Large intestine (tissue), 3 donors: Measurements from ENCODE around the gene STRBP. TPM values are rescaled to one million over a fixed set of nuclear protein-coding genes. Genes with fewer than 3 reads are reported as not detected.
"Not testable (repeated sequence)": the region's sequence is repeated elsewhere in the genome, so short reads cannot be mapped to it uniquely, and the experiment has no call there.

Experiments used
- DNase-seq, 2 donors: peaks; one replicate each; pipeline versions ENCODE4 v3.0.0 to v3.0.0-alpha.2; 2013
- H3K27ac ChIP-seq: one replicate; pipeline ENCODE4 v1.5.1; 2013; ENCODE audit warnings: low read length
- H3K27me3 ChIP-seq: 2 replicates; pipeline ENCODE4 v1.6.1; 2013; ENCODE audit warnings: low read length; ENCODE audit not compliant: control insufficient read depth, insufficient read depth
- H3K36me3 ChIP-seq: 2 replicates; pipeline ENCODE4 v1.6.1; 2013; ENCODE audit warnings: low read length; ENCODE audit not compliant: control insufficient read depth, insufficient read depth
- H3K4me1 ChIP-seq: one replicate; pipeline ENCODE4 v1.6.1; 2013; ENCODE audit warnings: low read length; ENCODE audit not compliant: control insufficient read depth, insufficient read depth
- H3K4me3 ChIP-seq: one replicate; pipeline ENCODE4 v1.5.1; 2013; ENCODE audit warnings: low read length
- H3K9me3 ChIP-seq: one replicate; pipeline ENCODE4 v1.6.1; 2013; ENCODE audit warnings: mild to moderate bottlenecking, low read depth, low read length, moderate library complexity; ENCODE audit not compliant: control insufficient read depth
- WGBS: methylation state at CpG from one replicate; pipeline ENCODE4 v1.1.5; 2013; ENCODE audit warnings: low lambda C conversion rate; ENCODE audit not compliant: insufficient coverage; 5-methylcytosine and 5-hydroxymethylcytosine counted together
- polyA plus RNA-seq: library from polyadenylated mRNA; unstranded; fragments of 120-200 nt; gene quantifications from one replicate; pipeline ENCODE4 v1.2.1, GENCODE V29; 2013

Gene STRBP
- polyA plus RNA-seq, 1 donor = 29.1 TPM

DNA sequence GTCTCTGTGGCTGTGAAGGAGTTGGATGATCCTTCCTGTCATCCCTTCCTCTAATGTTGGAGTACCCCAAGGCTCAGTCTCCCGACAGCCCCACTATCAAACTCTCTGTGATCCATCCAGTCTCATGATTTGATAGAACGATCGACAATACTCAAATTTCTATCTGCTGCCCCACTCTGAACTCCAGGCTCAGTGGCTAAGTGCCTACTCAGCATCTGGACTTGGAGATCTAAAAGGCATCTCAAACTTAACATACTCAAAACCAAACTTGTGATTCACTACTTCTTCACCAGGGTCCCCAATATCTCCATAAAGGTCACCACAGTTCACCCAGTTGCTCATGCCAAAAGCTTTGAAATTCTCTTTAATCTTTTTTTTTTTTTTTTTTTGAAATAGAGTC, 15.1 kb upstream of the STRBP start:
- H3K4me3 ChIP-seq = no peak overlapping the region
- no peak for DNase-seq
- H3K9me3 ChIP-seq = no peaks in the 10 kb centered on the region
- H3K4me1 ChIP-seq = no peaks in the 10 kb centered on the region
- no peaks in the 10 kb centered on the region for H3K36me3 ChIP-seq
- no CpG with 5 or more reads among the region's 3 CpGs for whole genome bisulfite sequencing
- no peak overlapping the region for H3K27ac ChIP-seq
- H3K27me3 ChIP-seq = peaks cover 12% of the 10 kb centered on the region

DNA sequence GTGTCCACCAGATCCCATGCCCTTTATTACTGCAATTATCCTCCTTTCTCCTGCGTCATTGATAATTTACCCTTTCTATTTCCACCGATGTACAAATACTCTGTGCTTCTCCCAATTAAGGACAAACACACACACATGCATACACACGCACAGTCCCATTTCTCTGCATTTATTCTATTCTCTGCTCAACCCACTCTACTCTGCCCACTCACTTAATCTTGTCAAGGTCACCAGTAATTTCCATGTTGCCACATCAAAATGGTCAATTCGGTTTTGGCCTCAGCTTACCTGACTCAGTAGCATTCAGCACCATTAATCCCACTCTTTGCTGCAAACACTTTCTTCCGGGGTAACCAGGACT, 14.6 kb upstream of the STRBP start:
- Histone ChIP-seq H3K36me3 (no peaks in the 10 kb centered on the region), H3K27ac (no peak overlapping the region), H3K4me1 (no peaks in the 10 kb centered on the region), H3K9me3 (no peaks in the 10 kb centered on the region), H3K27me3 (peaks cover 12% of the 10 kb centered on the region), H3K4me3 (no peak overlapping the region)
- WGBS = 100% methylated on average over 2 of the region's 5 CpGs
- DNase-seq = no peak

DNA sequence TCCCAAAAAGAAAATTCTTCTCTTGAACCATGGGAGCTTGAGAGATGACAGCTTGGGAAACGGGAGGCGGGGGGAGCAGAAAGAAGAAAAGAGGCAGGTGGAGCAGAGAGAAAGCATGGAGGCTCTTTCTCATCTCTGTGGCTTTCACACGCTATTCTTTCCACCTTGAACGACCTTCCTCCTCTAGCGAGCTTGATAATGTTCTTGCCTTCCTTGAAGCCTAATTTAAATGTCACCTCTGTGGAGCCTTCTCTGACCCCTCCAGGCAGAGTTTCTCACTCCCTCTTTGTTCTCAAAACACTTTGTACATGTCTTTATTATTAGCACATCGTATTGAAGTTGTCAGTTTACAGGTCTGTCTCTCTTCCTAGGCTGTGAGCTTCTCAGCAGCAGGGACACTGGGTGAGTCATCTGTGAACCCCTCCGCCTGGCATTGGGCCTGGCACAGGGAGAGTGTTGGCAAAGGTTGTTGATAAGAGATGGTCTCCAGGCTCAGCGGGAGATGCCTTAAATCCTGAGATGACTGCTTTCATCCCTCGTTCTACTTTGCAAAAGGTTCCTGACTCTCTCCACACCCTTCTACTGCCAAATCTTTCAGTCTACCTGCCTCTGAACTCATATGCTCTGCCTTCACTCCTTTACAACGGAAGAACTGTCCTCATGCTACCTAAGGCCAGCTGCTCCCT, 14.1 kb upstream of the STRBP start:
- no peaks in the 10 kb centered on the region for H3K9me3 ChIP-seq
- no peaks in the 10 kb centered on the region for H3K36me3 ChIP-seq
- no peak overlapping the region for H3K4me3 ChIP-seq
- peaks cover 12% of the 10 kb centered on the region for H3K27me3 ChIP-seq
- 62% methylated on average over 3 of the region's 10 CpGs for WGBS
- no peaks in the 10 kb centered on the region for H3K4me1 ChIP-seq
- H3K27ac ChIP-seq = no peak overlapping the region
- no peak for DNase-seq

- Histone ChIP-seq H3K4me1 (no peaks in the 10 kb centered on the region), H3K4me3 (no peak overlapping the region), H3K36me3 (no peaks in the 10 kb centered on the region), H3K9me3 (no peaks in the 10 kb centered on the region), H3K27ac (no peak overlapping the region), H3K27me3 (peaks cover 12% of the 10 kb centered on the region)
- WGBS = 63% methylated on average over 2 of the region's 9 CpGs
- no peak for DNase-seq
Measured at GRCh38 chr9:123281659-123282350, 13.4 kb upstream of the STRBP start.

DNA sequence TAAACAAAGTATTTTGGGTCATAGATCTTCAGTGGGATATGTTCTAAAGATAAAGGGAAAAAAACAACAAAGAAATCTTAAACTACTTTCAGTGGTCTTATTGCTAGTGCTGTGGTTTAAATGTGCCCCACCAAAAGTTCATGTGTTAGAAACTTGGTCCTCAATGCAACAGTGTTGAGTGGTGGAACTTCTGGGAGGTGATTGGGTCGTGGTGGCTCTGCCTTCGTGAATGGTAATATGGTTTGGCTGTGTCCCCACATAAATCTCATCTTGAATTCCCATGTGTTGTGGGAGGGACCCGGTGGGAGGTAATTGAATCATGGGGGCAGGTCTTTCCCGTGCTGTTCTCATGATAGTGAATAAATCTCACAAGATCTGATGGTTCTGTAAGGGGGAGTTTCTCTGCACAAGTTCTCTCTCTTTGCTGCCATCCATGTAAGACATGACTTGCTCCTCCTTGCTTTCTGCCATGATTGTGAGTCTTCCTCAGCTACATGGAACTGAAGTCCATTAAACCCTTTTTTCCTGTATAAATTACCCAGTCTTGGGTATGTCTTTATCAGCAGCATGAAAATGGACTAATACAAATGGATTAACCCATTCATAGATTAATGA, 10.6 kb upstream of the STRBP start:
- not testable (repeated sequence) for H3K9me3 ChIP-seq, H3K27ac ChIP-seq, H3K4me1 ChIP-seq, H3K36me3 ChIP-seq, DNase-seq, H3K4me3 ChIP-seq
- WGBS = no CpG with 5 or more reads among the region's 4 CpGs
- peaks cover 12% of the 10 kb centered on the region for H3K27me3 ChIP-seq

GRCh38 chr9:123278361-123278760, 10.0 kb upstream of the STRBP start:
- H3K36me3 ChIP-seq = no peaks in the 10 kb centered on the region
- 77% methylated on average over 3 of the region's 3 CpGs for WGBS

DNA sequence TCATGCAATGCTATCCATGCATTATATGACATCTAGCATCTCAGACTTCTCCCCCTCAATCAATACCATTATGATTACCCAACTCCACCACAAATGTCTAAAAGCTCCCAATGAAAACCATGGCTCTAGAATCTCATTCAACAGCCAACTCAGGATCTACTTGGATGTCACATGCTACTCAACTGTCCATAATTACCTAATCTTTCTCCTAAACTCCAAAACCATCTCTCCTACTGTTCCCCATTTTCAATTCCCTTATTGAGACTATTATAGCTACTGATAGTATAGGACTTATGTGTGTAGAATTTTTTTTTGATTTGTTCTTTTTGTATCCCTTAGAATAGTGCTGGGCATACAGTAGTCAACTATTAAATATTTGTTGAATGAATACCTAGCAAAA, 8.2 kb upstream of the STRBP start:
- Histone ChIP-seq H3K27me3 (no peaks in the 10 kb centered on the region), H3K27ac (no peak overlapping the region), H3K4me1 (no peaks in the 10 kb centered on the region), H3K4me3 (no peak overlapping the region), H3K36me3 (no peaks in the 10 kb centered on the region), H3K9me3 (no peaks in the 10 kb centered on the region)
- no peak for DNase-seq

More at GRCh38 chr9:123278361-123278760, 10.0 kb upstream of the STRBP start:
- peaks cover 12% of the 10 kb centered on the region for H3K27me3 ChIP-seq
- no peak overlapping the region for H3K4me3 ChIP-seq
- DNase-seq = no peak
- no peaks in the 10 kb centered on the region for H3K9me3 ChIP-seq
- H3K4me1 ChIP-seq = no peaks in the 10 kb centered on the region
- H3K27ac ChIP-seq = no peak overlapping the region

DNA sequence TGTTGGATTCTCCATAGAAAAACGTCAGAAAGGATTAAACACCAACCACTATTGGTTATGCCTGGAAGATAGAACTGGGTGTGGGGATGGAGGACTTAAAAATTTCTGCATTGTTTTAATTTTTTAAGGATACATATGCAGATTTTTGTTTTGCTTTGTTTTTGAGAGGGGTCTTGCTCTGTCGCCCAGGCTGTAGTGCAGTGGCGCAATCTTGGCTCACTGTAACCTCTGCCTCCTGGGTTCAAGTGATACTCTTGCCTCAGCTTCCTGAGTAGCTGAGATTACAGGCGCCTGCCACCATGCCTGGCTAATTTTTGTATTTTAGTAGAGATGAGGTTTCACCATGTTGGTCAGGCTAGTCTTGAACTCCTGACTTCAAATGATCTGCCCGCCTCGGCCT, 2.7 kb upstream of the STRBP start:
- H3K4me3 ChIP-seq = not testable (repeated sequence)
- WGBS = 100% methylated on average over 1 of the region's 6 CpGs

GRCh38 chr9:123269281-123269680, 895 bp upstream of the STRBP start:
- WGBS = no CpG with 5 or more reads among the region's 7 CpGs
- H3K4me3 ChIP-seq = peak overlapping the region; percentile 78
- H3K36me3 ChIP-seq = no peaks in the 10 kb centered on the region
- H3K27ac ChIP-seq = peak overlapping the region; percentile 87
- H3K9me3 ChIP-seq = no peaks in the 10 kb centered on the region
- peaks cover 13% of the 10 kb centered on the region for H3K4me1 ChIP-seq
- H3K27me3 ChIP-seq = no peaks in the 10 kb centered on the region
- no peak for DNase-seq

More for the DNA sequence above, 2.7 kb upstream of the STRBP start:
- DNase-seq, H3K27ac ChIP-seq, H3K9me3 ChIP-seq, H3K36me3 ChIP-seq, H3K27me3 ChIP-seq: not testable (repeated sequence)
- peaks cover 13% of the 10 kb centered on the region for H3K4me1 ChIP-seq

DNA sequence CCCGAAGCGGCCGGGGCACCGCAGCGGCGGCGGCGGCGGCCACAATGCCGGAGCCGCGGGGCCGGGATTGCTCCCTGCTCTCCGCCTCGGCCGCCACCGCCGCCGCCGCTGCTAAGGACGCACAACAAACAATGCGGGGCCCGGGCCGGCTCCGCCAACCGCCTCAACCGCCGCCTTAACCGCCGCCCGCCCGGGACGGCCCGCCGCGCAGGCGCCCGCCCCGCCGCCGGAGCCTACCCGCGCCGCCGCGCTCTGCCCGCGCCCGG, 254 bp downstream of the STRBP start:
- H3K36me3 ChIP-seq = no peaks in the 10 kb centered on the region
- H3K27me3 ChIP-seq = no peaks in the 10 kb centered on the region
- DNase-seq = no peak
- peaks cover 13% of the 10 kb centered on the region for H3K4me1 ChIP-seq
- H3K4me3 ChIP-seq = peak overlapping the region; percentile 76
- WGBS = no CpG with 5 or more reads among the region's 49 CpGs
- no peaks in the 10 kb centered on the region for H3K9me3 ChIP-seq
- H3K27ac ChIP-seq = no peak overlapping the region
